ENCODE data around the gene KIAA0513. TPM values are rescaled to one million over a fixed set of nuclear protein-coding genes. Genes with fewer than 3 reads are reported as not detected.

KIAA0513 gene
- total RNA-seq, 2 experiments from 2014 or later = 9.0 to 10.9 TPM

- Histone ChIP-seq H3K4me3 (ENCODE audit: low read length) (no peak overlapping the region), H3K36me3 (ENCODE audit: insufficient read depth, low read length) (no peaks in the 10 kb centered on the region), H3K4me1 (ENCODE audit: insufficient read depth, low read length) (peaks cover 26% of the 10 kb centered on the region), H3K27me3 (ENCODE audit: control insufficient read depth in 1 of 2, insufficient read depth in 2 of 2, low read length in 2 of 2) (no peaks in the 10 kb centered on the region), H3K9me3 (ENCODE audit: control insufficient read depth in 1 of 2, insufficient read depth in 1 of 2, low read length in 2 of 2) (no peaks in the 10 kb centered on the region), H3K27ac (ENCODE audit: low read depth in 1 of 2, low read length in 2 of 2) (no peak overlapping the region)
- H3K27me3 Mint-ChIP-seq = no peaks in the 10 kb centered on the region
- H3K4me3 Mint-ChIP-seq = no peak overlapping the region
- CTCF ChIA-PET = no interaction called here
- no peak for DNase-seq
- POLR2A ChIA-PET = no interaction called here
- no peaks in the 10 kb centered on the region for H3K9me3 Mint-ChIP-seq
- H3K4me1 Mint-ChIP-seq (ENCODE audit: low read depth) = peaks cover 18% of the 10 kb centered on the region
- no peak for ATAC-seq (ENCODE audit: poor library complexity)
- no peak overlapping the region for H3K27ac Mint-ChIP-seq
- peaks cover 8% of the 10 kb centered on the region for H3K36me3 Mint-ChIP-seq (ENCODE audit: low read depth)
- intact Hi-C loops (cut with DNase I, micrococcal nuclease) = no loop called here
- TF ChIP-seq, protein P1, sequence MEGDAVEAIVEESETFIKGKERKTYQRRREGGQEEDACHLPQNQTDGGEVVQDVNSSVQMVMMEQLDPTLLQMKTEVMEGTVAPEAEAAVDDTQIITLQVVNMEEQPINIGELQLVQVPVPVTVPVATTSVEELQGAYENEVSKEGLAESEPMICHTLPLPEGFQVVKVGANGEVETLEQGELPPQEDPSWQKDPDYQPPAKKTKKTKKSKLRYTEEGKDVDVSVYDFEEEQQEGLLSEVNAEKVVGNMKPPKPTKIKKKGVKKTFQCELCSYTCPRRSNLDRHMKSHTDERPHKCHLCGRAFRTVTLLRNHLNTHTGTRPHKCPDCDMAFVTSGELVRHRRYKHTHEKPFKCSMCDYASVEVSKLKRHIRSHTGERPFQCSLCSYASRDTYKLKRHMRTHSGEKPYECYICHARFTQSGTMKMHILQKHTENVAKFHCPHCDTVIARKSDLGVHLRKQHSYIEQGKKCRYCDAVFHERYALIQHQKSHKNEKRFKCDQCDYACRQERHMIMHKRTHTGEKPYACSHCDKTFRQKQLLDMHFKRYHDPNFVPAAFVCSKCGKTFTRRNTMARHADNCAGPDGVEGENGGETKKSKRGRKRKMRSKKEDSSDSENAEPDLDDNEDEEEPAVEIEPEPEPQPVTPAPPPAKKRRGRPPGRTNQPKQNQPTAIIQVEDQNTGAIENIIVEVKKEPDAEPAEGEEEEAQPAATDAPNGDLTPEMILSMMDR (IDR thresholded peaks at IDR 0.05) = no peak
Measured at GRCh38 chr16:85094812-85095211, 67.2 kb downstream of the KIAA0513 start.

DNA sequence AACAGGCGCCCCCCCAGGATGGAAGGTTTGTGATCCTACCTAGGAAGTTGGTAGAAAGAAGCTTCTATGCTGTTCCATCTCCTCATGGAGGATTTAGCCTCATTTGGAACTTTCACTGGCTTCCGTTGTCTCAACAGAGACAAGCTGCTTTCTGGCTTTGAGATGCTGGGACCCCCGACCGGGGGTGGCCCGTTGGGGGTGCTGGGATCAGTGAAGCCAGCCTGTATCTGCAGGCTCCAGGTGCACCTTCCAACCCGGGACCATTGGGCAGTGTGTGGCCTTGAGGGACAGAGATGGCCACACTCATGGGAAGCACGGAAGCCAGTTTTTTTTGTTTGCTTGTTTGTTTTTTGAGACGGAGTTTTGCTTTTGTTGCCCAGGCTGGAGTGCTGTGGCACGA, 69.3 kb downstream of the KIAA0513 start:
- intact Hi-C loops (cut with DNase I, micrococcal nuclease) = no loop called here
- Mint-ChIP-seq H3K36me3 (ENCODE audit: low read depth) (no peaks in the 10 kb centered on the region), H3K4me1 (ENCODE audit: low read depth) (peaks cover 2% of the 10 kb centered on the region), H3K9me3 (no peaks in the 10 kb centered on the region), H3K27ac (no peak overlapping the region), H3K27me3 (no peaks in the 10 kb centered on the region), H3K4me3 (no peak overlapping the region)
- no peak for DNase-seq
- no peak for ATAC-seq (ENCODE audit: poor library complexity)
- ChIA-PET POLR2A (no interaction called here), CTCF (no interaction called here)
- TF ChIP-seq, protein P1 (IDR thresholded peaks at IDR 0.05) = no peak
- H3K9me3 ChIP-seq (ENCODE audit: control insufficient read depth in 1 of 2, insufficient read depth in 1 of 2, low read length in 2 of 2) = no peaks in the 10 kb centered on the region
- H3K27me3 ChIP-seq (ENCODE audit: control insufficient read depth in 1 of 2, insufficient read depth in 2 of 2, low read length in 2 of 2) = no peaks in the 10 kb centered on the region
- H3K36me3 ChIP-seq (ENCODE audit: insufficient read depth, low read length) = no peaks in the 10 kb centered on the region
- peaks cover 12% of the 10 kb centered on the region for H3K4me1 ChIP-seq (ENCODE audit: insufficient read depth, low read length)
- no peak overlapping the region for H3K27ac ChIP-seq (ENCODE audit: low read depth in 1 of 2, low read length in 2 of 2)
- H3K4me3 ChIP-seq (ENCODE audit: low read length) = no peak overlapping the region

DNA sequence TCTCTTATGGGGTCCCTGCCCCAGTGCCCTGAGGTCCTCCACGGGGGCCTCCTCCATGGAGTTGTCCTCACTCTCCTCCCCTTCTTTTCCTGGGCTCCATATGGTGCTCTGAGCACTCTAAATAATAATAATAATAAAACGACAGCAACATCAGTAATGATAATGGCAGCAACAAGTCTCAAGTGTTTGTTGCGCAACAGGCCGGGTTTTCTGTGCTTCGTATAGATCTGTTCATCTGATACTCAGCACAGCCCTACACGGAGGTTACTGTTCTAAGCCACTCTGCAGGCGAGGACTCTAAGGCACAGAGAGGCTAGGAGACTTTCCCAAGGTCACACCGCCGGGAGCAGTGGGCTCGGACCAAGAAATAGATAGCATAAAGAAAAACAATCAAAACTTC, 71.0 kb downstream of the KIAA0513 start:
- no peak overlapping the region for H3K27ac Mint-ChIP-seq
- ATAC-seq (ENCODE audit: poor library complexity) (no peak), DNase-seq (no peak)
- intact Hi-C loops (cut with DNase I, micrococcal nuclease) = no loop called here
- no peaks in the 10 kb centered on the region for H3K36me3 Mint-ChIP-seq (ENCODE audit: low read depth)
- H3K27me3 Mint-ChIP-seq = no peaks in the 10 kb centered on the region
- H3K4me3 Mint-ChIP-seq = no peak overlapping the region
- ChIA-PET POLR2A (no interaction called here), CTCF (interaction anchor here (1.6 kb wide), 1 partner anchor 12 kb away, joined by 3 read pairs; no protein-coding TSS in a partner anchor)
- Histone ChIP-seq H3K27ac (ENCODE audit: low read depth in 1 of 2, low read length in 2 of 2) (no peak overlapping the region), H3K27me3 (ENCODE audit: control insufficient read depth in 1 of 2, insufficient read depth in 2 of 2, low read length in 2 of 2) (no peaks in the 10 kb centered on the region), H3K4me1 (ENCODE audit: insufficient read depth, low read length) (peaks cover 28% of the 10 kb centered on the region), H3K9me3 (ENCODE audit: control insufficient read depth in 1 of 2, insufficient read depth in 1 of 2, low read length in 2 of 2) (no peaks in the 10 kb centered on the region), H3K36me3 (ENCODE audit: insufficient read depth, low read length) (no peaks in the 10 kb centered on the region), H3K4me3 (ENCODE audit: low read length) (no peak overlapping the region)
- no peaks in the 10 kb centered on the region for H3K9me3 Mint-ChIP-seq
- TF ChIP-seq, protein P1 (IDR thresholded peaks at IDR 0.05) = no peak
- H3K4me1 Mint-ChIP-seq (ENCODE audit: low read depth) = peaks cover 17% of the 10 kb centered on the region

All from CD4-positive, alpha-beta T cell (primary cell).